ENCODE measurements around the gene ACO1. TPM values are rescaled to one million over a fixed set of nuclear protein-coding genes. Genes with fewer than 3 reads are reported as not detected.
A peak's percentile ranks its signal among the peaks of the same experiment; 100 is the strongest.

Gene ACO1
- total and polyA plus RNA-seq, 9 donors = 23.7 to 27.1 (median 24.8) TPM

DNA sequence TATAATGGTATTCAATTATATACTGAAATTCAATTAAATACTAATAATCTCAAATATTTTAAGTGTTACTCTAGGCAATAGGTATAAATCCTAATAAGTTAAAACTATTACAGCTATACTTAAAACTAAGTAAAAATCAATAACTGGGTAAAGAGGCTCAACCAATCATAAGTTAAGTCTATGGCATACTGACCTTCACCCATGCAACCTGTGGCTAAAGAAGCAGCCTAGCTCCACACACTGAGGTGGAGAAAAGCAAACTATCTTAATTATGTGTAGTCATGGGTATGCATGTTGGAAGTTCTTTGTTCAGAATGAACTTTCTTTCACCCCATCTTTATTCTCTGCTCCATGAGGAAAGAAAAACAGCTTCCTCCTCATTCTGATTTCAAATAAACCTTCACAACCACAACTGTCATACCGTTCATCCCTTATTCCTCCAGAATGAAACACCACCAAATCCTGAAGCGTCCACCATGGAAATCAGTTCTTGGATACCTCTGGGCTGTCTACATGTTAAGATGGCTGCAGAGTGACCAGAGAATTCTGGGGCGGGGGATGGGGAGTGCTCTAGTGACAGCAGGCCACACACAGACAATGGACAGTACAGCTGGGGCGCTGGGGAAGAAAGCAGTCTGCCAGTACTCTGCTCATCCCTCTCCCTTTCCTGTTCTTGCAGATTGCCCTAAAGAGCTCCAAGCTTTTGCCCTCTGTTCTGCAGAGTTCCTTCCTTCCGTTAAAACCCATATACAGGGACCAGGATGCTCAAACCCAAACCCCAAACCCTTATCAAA, 79.3 kb downstream of the ACO1 start:
- H3K4me3 ChIP-seq (ENCODE audit: low read length) = no peak overlapping the region
- H3K27ac ChIP-seq (ENCODE audit: low read length) = no peak overlapping the region
- H3K27me3 ChIP-seq (ENCODE audit: control insufficient read depth, insufficient read depth, low read length) = no peaks in the 10 kb centered on the region
- no peaks in the 10 kb centered on the region for H3K4me1 ChIP-seq (ENCODE audit: control insufficient read depth, insufficient read depth, low read length)
- WGBS (ENCODE audit: insufficient coverage) = 89% methylated on average over 2 of the region's 5 CpGs
- H3K9me3 ChIP-seq (replicated peaks; ENCODE audit: control insufficient read depth, low read depth, low read length) = no peaks in the 10 kb centered on the region
- peaks cover 33% of the 10 kb centered on the region for H3K36me3 ChIP-seq (ENCODE audit: control insufficient read depth, insufficient read depth, low read length)
- DNase-seq = no peak

- no peaks in the 10 kb centered on the region for H3K4me1 ChIP-seq (ENCODE audit: control insufficient read depth, insufficient read depth, low read length)
Observed at GRCh38 chr9:32468740-32469139, 84.3 kb downstream of the ACO1 start.

DNA sequence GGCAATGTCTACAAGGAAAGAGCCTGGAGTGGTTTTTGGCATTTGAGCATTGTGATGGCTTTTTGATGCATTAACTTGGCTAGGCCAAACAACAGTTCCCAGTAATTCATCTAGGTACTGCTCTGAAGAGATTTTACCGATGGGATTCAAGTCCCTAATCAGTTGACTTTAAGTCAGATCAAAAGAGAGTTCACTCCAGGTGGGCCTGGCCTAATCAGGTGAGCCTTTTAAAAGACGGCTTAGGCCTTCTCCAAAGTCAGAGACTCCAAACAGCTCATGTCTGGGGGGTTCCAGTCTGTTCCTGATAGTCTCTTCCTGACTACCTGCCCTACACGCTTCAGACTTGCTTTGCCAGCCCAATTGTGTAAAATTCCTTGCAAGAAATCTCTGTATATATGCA, 87.9 kb downstream of the ACO1 start:
- H3K27ac ChIP-seq (ENCODE audit: low read length) = no peak overlapping the region
- H3K4me1 ChIP-seq (ENCODE audit: control insufficient read depth, insufficient read depth, low read length) = no peaks in the 10 kb centered on the region
- H3K27me3 ChIP-seq (ENCODE audit: control insufficient read depth, insufficient read depth, low read length) = no peaks in the 10 kb centered on the region
- WGBS (ENCODE audit: insufficient coverage) = 94% methylated on average over 2 of the region's 3 CpGs
- no peak overlapping the region for H3K4me3 ChIP-seq (ENCODE audit: low read length)
- no peaks in the 10 kb centered on the region for H3K9me3 ChIP-seq (replicated peaks; ENCODE audit: control insufficient read depth, low read depth, low read length)
- H3K36me3 ChIP-seq (ENCODE audit: control insufficient read depth, insufficient read depth, low read length) = peaks cover 44% of the 10 kb centered on the region
- no peak for DNase-seq

More at GRCh38 chr9:32468740-32469139, 84.3 kb downstream of the ACO1 start:
- Histone ChIP-seq H3K27ac (ENCODE audit: low read length) (no peak overlapping the region), H3K9me3 (replicated peaks; ENCODE audit: control insufficient read depth, low read depth, low read length) (no peaks in the 10 kb centered on the region), H3K36me3 (ENCODE audit: control insufficient read depth, insufficient read depth, low read length) (peaks cover 49% of the 10 kb centered on the region), H3K27me3 (ENCODE audit: control insufficient read depth, insufficient read depth, low read length) (no peaks in the 10 kb centered on the region), H3K4me3 (ENCODE audit: low read length) (no peak overlapping the region)
- WGBS (ENCODE audit: insufficient coverage) = 100% methylated on average over 1 of the region's 1 CpG
- DNase-seq = no peak

GRCh38 chr9:32483343-32483742, 98.9 kb downstream of the ACO1 start:
- Histone ChIP-seq H3K4me3 (ENCODE audit: low read length) (no peak overlapping the region), H3K27me3 (ENCODE audit: control insufficient read depth, insufficient read depth, low read length) (no peaks in the 10 kb centered on the region), H3K36me3 (ENCODE audit: control insufficient read depth, insufficient read depth, low read length) (peaks cover 52% of the 10 kb centered on the region), H3K4me1 (ENCODE audit: control insufficient read depth, insufficient read depth, low read length) (no peaks in the 10 kb centered on the region), H3K27ac (ENCODE audit: low read length) (no peak overlapping the region), H3K9me3 (replicated peaks; ENCODE audit: control insufficient read depth, low read depth, low read length) (no peaks in the 10 kb centered on the region)
- WGBS (ENCODE audit: insufficient coverage) = no CpG with 5 or more reads among the region's 4 CpGs
- DNase-seq = no peak

- DNase-seq = no peak
- H3K27ac ChIP-seq (ENCODE audit: low read length) = no peak overlapping the region
- H3K9me3 ChIP-seq (replicated peaks; ENCODE audit: control insufficient read depth, low read depth, low read length) = no peaks in the 10 kb centered on the region
- WGBS (ENCODE audit: insufficient coverage) = no CpG with 5 or more reads among the region's 2 CpGs
- H3K27me3 ChIP-seq (ENCODE audit: control insufficient read depth, insufficient read depth, low read length) = no peaks in the 10 kb centered on the region
- H3K36me3 ChIP-seq (ENCODE audit: control insufficient read depth, insufficient read depth, low read length) = peaks cover 48% of the 10 kb centered on the region
- no peak overlapping the region for H3K4me3 ChIP-seq (ENCODE audit: low read length)
- no peaks in the 10 kb centered on the region for H3K4me1 ChIP-seq (ENCODE audit: control insufficient read depth, insufficient read depth, low read length)
Observed at GRCh38 chr9:32486839-32487562, 102.6 kb downstream of the ACO1 start.

DNA sequence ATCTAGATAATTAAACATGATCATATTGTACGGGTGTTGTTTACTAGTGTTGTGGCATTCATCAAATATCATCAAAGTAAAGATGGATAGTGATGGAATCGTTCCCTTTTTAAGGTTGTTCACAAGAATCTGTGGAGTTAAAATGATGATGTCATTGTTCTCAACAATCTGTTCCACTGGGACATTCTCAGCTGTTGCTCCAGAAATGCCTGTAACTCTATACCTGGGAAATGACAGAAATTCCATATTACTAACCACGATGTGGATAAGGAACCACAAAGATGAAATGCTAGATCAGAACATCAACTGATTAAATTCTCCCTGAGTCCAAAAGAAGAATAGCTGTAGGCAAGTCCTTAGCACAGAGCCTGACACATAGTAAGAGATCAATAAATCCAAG, 103.5 kb downstream of the ACO1 start:
- H3K27me3 ChIP-seq (ENCODE audit: control insufficient read depth, insufficient read depth, low read length) = no peaks in the 10 kb centered on the region
- no peaks in the 10 kb centered on the region for H3K4me1 ChIP-seq (ENCODE audit: control insufficient read depth, insufficient read depth, low read length)
- no peaks in the 10 kb centered on the region for H3K9me3 ChIP-seq (replicated peaks; ENCODE audit: control insufficient read depth, low read depth, low read length)
- H3K36me3 ChIP-seq (ENCODE audit: control insufficient read depth, insufficient read depth, low read length) = peaks cover 48% of the 10 kb centered on the region
- H3K27ac ChIP-seq (ENCODE audit: low read length) = no peak overlapping the region
- WGBS (ENCODE audit: insufficient coverage) = no CpG with 5 or more reads among the region's 3 CpGs
- H3K4me3 ChIP-seq (ENCODE audit: low read length) = no peak overlapping the region
- peak; percentile 16 for DNase-seq

DNA sequence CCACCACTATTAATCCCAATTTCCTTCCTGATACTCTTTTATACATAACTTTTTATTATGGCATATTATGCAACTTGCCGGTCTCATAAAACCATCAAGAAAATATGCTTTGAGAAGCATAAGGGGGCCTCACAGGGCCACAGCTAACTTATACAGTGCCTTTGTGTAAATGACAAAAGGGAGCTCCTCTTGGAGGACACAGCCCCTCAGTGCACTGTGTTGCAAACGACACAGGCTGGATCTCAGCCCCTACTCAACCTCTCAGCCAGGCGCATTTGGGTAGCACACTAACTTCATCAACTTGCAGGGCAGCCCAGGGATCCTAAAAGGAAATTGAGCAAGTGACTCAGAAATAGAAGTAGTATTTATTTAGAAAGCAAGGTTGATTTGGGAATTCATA, 106.2 kb downstream of the ACO1 start:
- DNase-seq = no peak
- WGBS (ENCODE audit: insufficient coverage) = no CpG with 5 or more reads among the region's 3 CpGs
- H3K27me3 ChIP-seq (ENCODE audit: control insufficient read depth, insufficient read depth, low read length) = no peaks in the 10 kb centered on the region
- H3K4me3 ChIP-seq (ENCODE audit: low read length) = no peak overlapping the region
- peaks cover 27% of the 10 kb centered on the region for H3K36me3 ChIP-seq (ENCODE audit: control insufficient read depth, insufficient read depth, low read length)
- H3K27ac ChIP-seq (ENCODE audit: low read length) = no peak overlapping the region
- no peaks in the 10 kb centered on the region for H3K4me1 ChIP-seq (ENCODE audit: control insufficient read depth, insufficient read depth, low read length)
- no peaks in the 10 kb centered on the region for H3K9me3 ChIP-seq (replicated peaks; ENCODE audit: control insufficient read depth, low read depth, low read length)

- no peaks in the 10 kb centered on the region for H3K27me3 ChIP-seq (ENCODE audit: control insufficient read depth, insufficient read depth, low read length)
- peaks cover 3% of the 10 kb centered on the region for H3K9me3 ChIP-seq (replicated peaks; ENCODE audit: control insufficient read depth, low read depth, low read length)
- no peaks in the 10 kb centered on the region for H3K4me1 ChIP-seq (ENCODE audit: control insufficient read depth, insufficient read depth, low read length)
- no peak for DNase-seq
- H3K27ac ChIP-seq (ENCODE audit: low read length) = no peak overlapping the region
- H3K36me3 ChIP-seq (ENCODE audit: control insufficient read depth, insufficient read depth, low read length) = peaks cover 26% of the 10 kb centered on the region
- no peak overlapping the region for H3K4me3 ChIP-seq (ENCODE audit: low read length)
Observed at GRCh38 chr9:32497921-32498320, 113.5 kb downstream of the ACO1 start.

- no peak overlapping the region for H3K27ac ChIP-seq (ENCODE audit: low read length)
- no peak for DNase-seq
- peaks cover 29% of the 10 kb centered on the region for H3K36me3 ChIP-seq (ENCODE audit: control insufficient read depth, insufficient read depth, low read length)
- H3K27me3 ChIP-seq (ENCODE audit: control insufficient read depth, insufficient read depth, low read length) = no peaks in the 10 kb centered on the region
- no CpG with 5 or more reads among the region's 2 CpGs for WGBS (ENCODE audit: insufficient coverage)
- H3K4me3 ChIP-seq (ENCODE audit: low read length) = no peak overlapping the region
- peaks cover 3% of the 10 kb centered on the region for H3K9me3 ChIP-seq (replicated peaks; ENCODE audit: control insufficient read depth, low read depth, low read length)
- no peaks in the 10 kb centered on the region for H3K4me1 ChIP-seq (ENCODE audit: control insufficient read depth, insufficient read depth, low read length)
Observed at GRCh38 chr9:32500768-32501167, 116.3 kb downstream of the ACO1 start.

DNA sequence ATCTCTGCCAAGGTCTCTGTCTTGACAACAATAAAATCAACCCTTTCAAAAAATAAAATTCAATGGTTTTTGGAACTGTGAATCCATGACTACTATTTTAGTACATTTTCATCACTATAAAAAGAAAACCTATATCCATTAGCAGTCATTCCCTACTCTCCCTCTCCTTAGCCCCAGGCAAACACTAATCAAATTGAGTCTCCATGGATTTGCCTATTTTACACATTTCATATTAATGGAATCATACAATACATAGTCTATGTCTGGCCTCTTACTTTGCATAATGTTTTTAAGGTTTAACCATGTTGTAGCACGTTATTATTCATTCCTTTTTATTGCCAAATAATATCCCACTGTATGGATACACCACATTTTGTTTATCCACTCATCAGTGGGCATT, 117.4 kb downstream of the ACO1 start:
- H3K4me1 ChIP-seq (ENCODE audit: control insufficient read depth, insufficient read depth, low read length) = no peaks in the 10 kb centered on the region
- H3K27ac ChIP-seq (ENCODE audit: low read length) = no peak overlapping the region
- peaks cover 3% of the 10 kb centered on the region for H3K9me3 ChIP-seq (replicated peaks; ENCODE audit: control insufficient read depth, low read depth, low read length)
- no peak for DNase-seq
- H3K36me3 ChIP-seq (ENCODE audit: control insufficient read depth, insufficient read depth, low read length) = peaks cover 25% of the 10 kb centered on the region
- WGBS (ENCODE audit: insufficient coverage) = no CpG with 5 or more reads among the region's 1 CpG
- no peak overlapping the region for H3K4me3 ChIP-seq (ENCODE audit: low read length)
- H3K27me3 ChIP-seq (ENCODE audit: control insufficient read depth, insufficient read depth, low read length) = no peaks in the 10 kb centered on the region
